Uterus (tissue), 4 donors: ENCODE results near the gene MEGF10. TPM values are rescaled to one million over a fixed set of nuclear protein-coding genes. Genes with fewer than 3 reads are reported as not detected.

Experiments
- DNase-seq, 2 donors: peaks; one replicate each; pipeline ENCODE4 v3.0.0-alpha.2; 2019 to 2020
- H3K27ac ChIP-seq, 2 donors: fragments of 200-600 bp; sonication (generic); 1 replicate in 1 of 2; 2 replicates in 1 of 2; pipeline ENCODE4 v1.5.1; 2016 to 2018
- H3K27me3 ChIP-seq, 2 donors: fragments of 200-600 bp; sonication (generic); one replicate each; pipeline ENCODE4 v1.5.1; 2018 to 2019; ENCODE audit warnings: control low read depth in 1 of 2
- H3K36me3 ChIP-seq, 2 donors: fragments of 200-600 bp; sonication (generic); one replicate each; pipeline ENCODE4 v1.5.1; 2019; ENCODE audit warnings: control low read depth in 1 of 2
- H3K4me1 ChIP-seq, 2 donors: fragments of 200-600 bp; sonication (generic); one replicate each; pipeline ENCODE4 v1.5.1; 2018 to 2019; ENCODE audit warnings: control low read depth in 1 of 2
- H3K4me3 ChIP-seq, 2 donors: fragments of 200-600 bp; sonication (generic); 1 replicate in 1 of 2; 2 replicates in 1 of 2; pipeline ENCODE4 v1.5.1; 2018 to 2019; ENCODE audit warnings: mild to moderate bottlenecking in 1 of 2
- H3K9me3 ChIP-seq, 2 donors: fragments of 200-600 bp; sonication (generic); one replicate each; pipeline ENCODE4 v1.5.1; 2019; ENCODE audit warnings: control low read depth in 1 of 2
- POLR2A ChIP-seq, 2 donors: fragments of 450-650 bp; IDR thresholded peaks; one replicate each; pipeline ENCODE4 v1.6.1; 2016; ENCODE audit warnings: antibody characterized with exemption in 2 of 2, mild to moderate bottlenecking in 1 of 2, moderate library complexity in 1 of 2
- intact Hi-C: fragments of 100-400 bp; cut with DNase I; formaldehyde crosslinking; loops from one replicate; pipeline ENCODE4 v1.15.1; 2023; ENCODE audit warnings: low total_unique reads
- total RNA-seq, 4 donors: library from RNA; depleted of rRNA in 3 of 4; stranded (reverse); fragments of >200 nt in 3 of 4; gene quantifications; one replicate each; pipeline versions ENCODE4 v1.1.0 to v1.2.4, GENCODE V29; 2014 to 2023
- TF ChIP-seq, protein P1 (sequence below), 4 experiments: fragments of 200-600 bp in 2 of 4; fragments of 450-650 bp in 2 of 4; sonication (generic) in 2 of 4; IDR thresholded peaks; one replicate each; pipeline ENCODE4 v1.5.1; 2016 to 2019; ENCODE audit warnings: antibody characterized with exemption in 4 of 4, mild to moderate bottlenecking in 2 of 4, moderate library complexity in 1 of 4
- donor health status: DM: yes; HTN: yes; CAD: no.

MEGF10 gene
- total RNA-seq, 4 donors from 2014 or later, result 0.26 to 3.5 (median 1.6) TPM; not detected in 1

DNA sequence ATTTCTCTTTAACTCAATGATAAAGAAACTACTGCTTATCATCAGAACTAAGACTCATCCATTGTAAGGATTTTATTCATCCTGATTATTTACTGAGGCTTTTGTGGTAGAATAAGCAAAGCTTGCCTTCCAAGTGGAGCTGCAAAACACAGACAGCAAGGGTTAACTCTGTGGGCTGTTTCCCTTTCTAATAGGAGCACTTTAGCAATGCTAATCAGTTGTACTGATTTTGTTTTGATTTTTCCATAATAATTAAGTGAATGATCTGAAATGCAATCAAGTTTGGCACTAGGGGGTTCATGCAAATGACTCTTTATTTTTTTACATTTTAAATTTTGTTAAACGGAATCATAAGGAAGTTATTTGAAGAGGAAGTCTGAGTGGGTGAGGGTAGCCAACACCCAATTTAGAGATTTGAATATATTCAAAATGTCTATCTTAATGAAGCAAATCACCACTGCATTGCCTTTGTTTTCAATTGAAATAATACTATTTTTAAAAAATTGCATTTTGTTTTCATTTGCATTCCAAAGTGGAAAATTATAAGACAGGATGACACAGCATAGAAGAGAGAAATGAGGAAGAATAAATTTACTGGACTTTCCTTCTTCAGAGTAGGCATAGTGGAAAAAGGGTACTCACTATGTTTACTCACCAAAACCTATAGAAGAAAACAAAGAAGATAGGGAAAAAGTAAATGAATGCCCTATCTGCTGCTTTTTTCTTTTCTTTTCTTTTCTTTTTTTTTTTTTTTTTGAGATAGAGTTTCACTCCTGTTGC, 36.6 kb downstream of the MEGF10 start:
- intact Hi-C loops, result no loop called here
- Histone ChIP-seq H3K4me3 (no peak overlapping the region), H3K9me3 (no peaks in the 10 kb centered on the region), H3K27me3 (no peaks in the 10 kb centered on the region), H3K4me1 (no peaks in the 10 kb centered on the region), H3K36me3 (no peaks in the 10 kb centered on the region), H3K27ac (no peak overlapping the region)
- TF ChIP-seq, protein P1, sequence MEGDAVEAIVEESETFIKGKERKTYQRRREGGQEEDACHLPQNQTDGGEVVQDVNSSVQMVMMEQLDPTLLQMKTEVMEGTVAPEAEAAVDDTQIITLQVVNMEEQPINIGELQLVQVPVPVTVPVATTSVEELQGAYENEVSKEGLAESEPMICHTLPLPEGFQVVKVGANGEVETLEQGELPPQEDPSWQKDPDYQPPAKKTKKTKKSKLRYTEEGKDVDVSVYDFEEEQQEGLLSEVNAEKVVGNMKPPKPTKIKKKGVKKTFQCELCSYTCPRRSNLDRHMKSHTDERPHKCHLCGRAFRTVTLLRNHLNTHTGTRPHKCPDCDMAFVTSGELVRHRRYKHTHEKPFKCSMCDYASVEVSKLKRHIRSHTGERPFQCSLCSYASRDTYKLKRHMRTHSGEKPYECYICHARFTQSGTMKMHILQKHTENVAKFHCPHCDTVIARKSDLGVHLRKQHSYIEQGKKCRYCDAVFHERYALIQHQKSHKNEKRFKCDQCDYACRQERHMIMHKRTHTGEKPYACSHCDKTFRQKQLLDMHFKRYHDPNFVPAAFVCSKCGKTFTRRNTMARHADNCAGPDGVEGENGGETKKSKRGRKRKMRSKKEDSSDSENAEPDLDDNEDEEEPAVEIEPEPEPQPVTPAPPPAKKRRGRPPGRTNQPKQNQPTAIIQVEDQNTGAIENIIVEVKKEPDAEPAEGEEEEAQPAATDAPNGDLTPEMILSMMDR (IDR thresholded peaks at IDR 0.05), result no peak
- TF ChIP-seq POLR2A (IDR thresholded peaks at IDR 0.05), result no peak
- no peak for DNase-seq

DNA sequence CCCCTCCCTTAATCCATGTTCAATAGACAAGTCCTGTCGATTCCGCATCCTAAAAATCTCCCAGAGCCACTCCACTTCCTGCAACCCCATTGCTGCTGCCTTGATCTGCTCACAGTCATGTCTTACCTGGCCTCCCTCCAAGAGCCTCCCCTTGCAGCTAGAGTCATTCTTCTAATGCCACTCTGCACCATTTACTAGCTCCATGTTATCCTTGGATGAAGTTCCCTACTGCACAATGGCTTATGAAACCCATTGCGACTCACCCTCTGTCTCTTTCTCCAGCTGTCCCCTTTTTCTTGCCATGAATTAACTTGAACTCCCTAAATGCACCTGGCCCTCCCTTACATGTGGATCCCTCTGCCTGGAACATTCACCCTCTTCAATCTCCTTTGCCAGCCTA, 39.5 kb downstream of the MEGF10 start:
- intact Hi-C loops, result no loop called here
- Histone ChIP-seq H3K27me3 (no peaks in the 10 kb centered on the region), H3K4me1 (no peaks in the 10 kb centered on the region), H3K9me3 (no peaks in the 10 kb centered on the region), H3K36me3 (no peaks in the 10 kb centered on the region), H3K4me3 (no peak overlapping the region), H3K27ac (no peak overlapping the region)
- no peak for TF ChIP-seq POLR2A (IDR thresholded peaks at IDR 0.05)
- TF ChIP-seq, protein P1 (IDR thresholded peaks at IDR 0.05), result no peak
- no peak for DNase-seq

DNA sequence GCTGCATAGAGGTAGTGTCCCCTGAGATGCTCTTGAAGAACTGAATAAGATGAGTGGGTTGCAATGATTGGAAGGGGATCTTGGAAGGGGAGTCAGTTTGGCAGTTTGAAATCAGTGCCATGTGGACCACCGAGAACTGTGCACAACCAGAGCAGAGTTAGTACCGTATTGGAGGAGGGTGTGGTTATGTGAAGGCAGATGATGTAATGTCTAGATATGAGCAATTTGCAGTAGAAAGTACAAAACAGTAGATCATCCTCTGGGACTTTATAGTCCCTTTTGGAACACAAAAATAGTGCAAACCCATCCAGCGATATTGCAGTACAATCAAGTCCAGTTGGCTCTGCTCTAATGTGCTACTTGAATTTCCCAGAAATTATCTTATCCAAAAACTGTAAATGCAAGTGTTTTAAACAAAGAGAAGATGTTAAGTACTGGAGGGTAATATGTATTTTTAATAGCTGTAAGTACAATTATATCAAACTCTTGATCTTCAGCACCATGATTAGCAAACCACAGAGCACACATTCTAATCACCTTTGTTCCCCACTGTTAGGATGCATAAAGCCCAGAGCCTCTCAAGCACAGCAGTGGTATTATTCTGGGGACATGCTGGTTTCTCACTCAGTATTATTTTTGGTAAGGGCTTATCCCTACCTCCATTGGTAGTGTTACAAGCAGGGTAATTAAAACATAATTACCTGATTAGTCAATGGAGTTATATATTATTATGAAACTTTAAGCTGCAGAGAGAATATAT, 41.5 kb downstream of the MEGF10 start:
- Histone ChIP-seq H3K4me3 (no peak overlapping the region), H3K9me3 (no peaks in the 10 kb centered on the region), H3K27ac (no peak overlapping the region), H3K4me1 (no peaks in the 10 kb centered on the region), H3K36me3 (no peaks in the 10 kb centered on the region), H3K27me3 (no peaks in the 10 kb centered on the region)
- DNase-seq, result no peak
- no peak for TF ChIP-seq POLR2A (IDR thresholded peaks at IDR 0.05)
- TF ChIP-seq, protein P1 (IDR thresholded peaks at IDR 0.05), result no peak
- intact Hi-C loops, result no loop called here

DNA sequence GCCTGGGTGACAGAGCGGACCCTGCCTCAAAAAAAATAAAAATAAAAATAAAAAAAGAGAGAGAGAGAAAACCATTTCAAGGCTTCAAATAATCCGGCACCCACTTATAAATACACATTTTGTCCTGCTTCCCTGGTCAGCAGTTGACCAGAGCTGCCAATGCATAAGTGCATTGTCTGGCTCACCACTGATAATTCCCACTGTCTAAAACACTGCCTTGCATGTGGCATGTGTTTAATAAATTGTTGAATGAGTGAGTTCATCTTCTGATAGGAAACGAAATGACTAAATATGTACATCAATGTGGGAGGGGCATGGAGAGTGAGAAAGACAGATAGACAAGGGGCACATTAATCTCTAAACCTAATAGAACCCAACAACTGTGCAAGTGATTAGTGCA, 42.9 kb downstream of the MEGF10 start:
- Histone ChIP-seq H3K27me3 (no peaks in the 10 kb centered on the region), H3K4me1 (no peaks in the 10 kb centered on the region), H3K36me3 (no peaks in the 10 kb centered on the region), H3K9me3 (no peaks in the 10 kb centered on the region), H3K27ac (no peak overlapping the region), H3K4me3 (no peak overlapping the region)
- intact Hi-C loops, result no loop called here
- TF ChIP-seq, protein P1 (IDR thresholded peaks at IDR 0.05), result no peak
- TF ChIP-seq POLR2A (IDR thresholded peaks at IDR 0.05), result no peak
- no peak for DNase-seq

DNA sequence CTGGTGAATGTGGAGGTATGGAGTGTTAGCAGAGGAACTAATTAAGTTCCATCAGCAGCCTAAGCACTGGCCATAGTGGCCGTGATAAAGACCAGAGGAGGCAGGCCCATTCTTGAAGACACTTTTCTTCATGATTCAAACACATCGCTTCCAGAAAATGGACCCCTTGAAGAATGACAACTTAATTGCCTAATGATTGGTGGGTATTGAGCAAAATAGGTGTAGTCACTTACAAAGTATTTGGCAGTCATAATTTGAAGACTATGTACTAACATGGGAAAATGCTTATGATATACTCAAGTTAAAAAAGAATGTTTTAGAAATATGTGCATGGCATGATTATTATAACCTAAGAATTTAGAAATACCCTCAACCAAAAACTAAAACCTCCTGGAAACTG, 44.8 kb downstream of the MEGF10 start:
- Histone ChIP-seq H3K36me3 (no peaks in the 10 kb centered on the region), H3K9me3 (no peaks in the 10 kb centered on the region), H3K4me3 (no peak overlapping the region), H3K27me3 (no peaks in the 10 kb centered on the region), H3K4me1 (no peaks in the 10 kb centered on the region), H3K27ac (no peak overlapping the region)
- TF ChIP-seq POLR2A (IDR thresholded peaks at IDR 0.05), result no peak
- TF ChIP-seq, protein P1 (IDR thresholded peaks at IDR 0.05), result no peak
- intact Hi-C loops, result no loop called here
- no peak for DNase-seq
